GM23338 (cell line): Measurements from ENCODE around the gene ARHGEF28.

Experiments used
- CREB1 ChIP-seq: fragments of 250-450 bp; sonication (Bioruptor Pico); IDR thresholded peaks from 2 replicates; pipeline ENCODE4 v1.5.0; 2020; ENCODE audit warnings: low read depth, mild to moderate bottlenecking, moderate library complexity
- CTCF ChIP-seq, 2 experiments: fragments of 200-600 bp in 1 of 2; sonication (generic) in 1 of 2; conservative IDR thresholded peaks; 2 replicates each; pipeline versions ENCODE4 v1.5.1 to v1.6.1; 2016 to 2017; ENCODE audit warnings: antibody characterized with exemption in 2 of 2, low read depth in 2 of 2, mild to moderate bottlenecking in 2 of 2, moderate library complexity in 1 of 2
- EZH2 ChIP-seq: fragments of 200-600 bp; sonication (generic); IDR thresholded peaks from one replicate; pipeline ENCODE4 v1.8.0; 2017; ENCODE audit warnings: antibody characterized with exemption, mild to moderate bottlenecking, low read depth; ENCODE audit not compliant: unreplicated experiment
- POLR2AphosphoS5 ChIP-seq: IDR thresholded peaks from 2 replicates; pipeline ENCODE4 v1.6.1; 2016; ENCODE audit warnings: antibody characterized with exemption, low read depth

DNA sequence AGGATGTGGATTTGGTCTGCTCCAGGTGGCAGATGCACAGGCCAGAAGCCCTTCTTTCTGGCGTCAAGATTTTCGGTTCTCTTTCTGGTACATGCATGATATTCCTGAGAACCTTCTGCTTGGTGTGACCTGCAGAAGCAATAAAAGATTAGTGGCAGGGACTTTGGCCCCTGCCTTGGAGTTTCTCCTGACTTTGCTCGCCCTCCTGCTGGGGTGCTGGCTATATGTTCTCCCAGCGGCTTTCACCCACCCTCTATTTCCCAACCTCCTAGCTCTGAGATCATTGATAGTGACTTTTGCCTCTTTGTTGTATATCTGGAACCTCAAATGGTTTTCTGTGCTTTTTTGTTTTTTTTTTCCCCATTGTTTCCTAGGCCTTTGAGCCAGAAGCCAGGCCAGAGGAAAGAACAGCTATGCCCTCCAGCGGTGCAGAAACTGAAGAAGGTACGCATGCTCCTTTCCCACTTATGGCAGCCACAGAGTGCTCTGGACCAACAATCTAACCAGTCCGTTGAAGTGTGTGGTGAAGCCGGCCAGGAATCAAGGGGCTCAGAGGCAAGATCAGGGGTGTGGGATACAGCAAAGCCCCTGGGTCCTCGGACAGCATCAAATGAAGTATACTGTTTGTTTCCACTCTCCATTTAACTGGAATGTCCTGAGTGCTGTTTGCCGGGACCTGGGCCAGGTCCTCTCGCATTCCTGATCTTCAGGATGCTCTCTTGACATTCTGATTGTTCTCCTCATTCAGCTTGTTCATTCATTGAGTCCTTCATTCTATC, 154.5 kb downstream of the ARHGEF28 start:
- TF ChIP-seq CTCF (conservative IDR thresholded peaks at IDR 0.05; ENCODE audit: low read depth in 2 of 2) (0 out of 4 replicates have a peak, but pooled peaks of 1 of the 2 experiments have one; percentile 2), POLR2AphosphoS5 (no peak), CREB1 (CRISPR knock-in tag) (no peak), EZH2 (no peak)
